CD14-positive monocyte (primary cell): ENCODE measurements around the gene SLC36A3. TPM values are rescaled to one million over a fixed set of nuclear protein-coding genes. Genes with fewer than 3 reads are reported as not detected.
A peak's percentile ranks its signal among the peaks of the same experiment; 100 is the strongest.

ENCODE experiments used
- DNase-seq, 3 donors: peaks; one replicate each; pipeline ENCODE4 v3.0.0-alpha.2; 2011 to 2022
- H2AFZ ChIP-seq: 2 replicates; pipeline ENCODE4 v1.6.0; 2012; ENCODE audit warnings: mild to moderate bottlenecking, low read depth, low read length, inconsistent platforms; ENCODE audit not compliant: insufficient read depth, poor library complexity, severe bottlenecking
- H3K27ac ChIP-seq, 2 donors: 1 replicate in 1 of 2; 2 replicates in 1 of 2; pipeline ENCODE4 v1.5.1; 2012 to 2013; ENCODE audit warnings: low read length in 2 of 2, control low read depth in 1 of 2, inconsistent platforms in 1 of 2, low read depth in 1 of 2, mild to moderate bottlenecking in 1 of 2
- H3K27me3 ChIP-seq, 2 donors: one replicate each; pipeline versions ENCODE4 v1.6.0 to v1.6.1; 2011 to 2013; ENCODE audit warnings: low read length in 2 of 2; ENCODE audit not compliant: control insufficient read depth in 2 of 2, insufficient read depth in 2 of 2
- H3K36me3 ChIP-seq, 2 donors: replicated peaks in 1 of 2; 1 replicate in 1 of 2; 2 replicates in 1 of 2; pipeline versions ENCODE4 v1.5.1 to v1.6.1; 2012 to 2013; ENCODE audit warnings: low read length in 2 of 2, control low read depth in 1 of 2, inconsistent platforms in 1 of 2, mild to moderate bottlenecking in 1 of 2; ENCODE audit not compliant: insufficient read depth in 2 of 2, control insufficient read depth in 1 of 2
- H3K4me1 ChIP-seq, 2 donors: 1 replicate in 1 of 2; 2 replicates in 1 of 2; pipeline versions ENCODE4 v1.5.1 to v1.6.1; 2012 to 2013; ENCODE audit warnings: low read length in 2 of 2, control low read depth in 1 of 2, inconsistent platforms in 1 of 2, mild to moderate bottlenecking in 1 of 2, moderate library complexity in 1 of 2; ENCODE audit not compliant: insufficient read depth in 2 of 2, control insufficient read depth in 1 of 2
- H3K4me2 ChIP-seq: replicated peaks from 2 replicates; pipeline ENCODE3; 2012; ENCODE audit warnings: low read length, moderate library complexity, mild to moderate bottlenecking; ENCODE audit not compliant: poor library complexity, severe bottlenecking; ENCODE audit errors: extremely low read depth
- H3K4me3 ChIP-seq, 3 experiments: fragments of 200-600 bp in 1 of 3; sonication (generic) in 1 of 3; replicated peaks in 1 of 3; 1 replicate in 2 of 3; 2 replicates in 1 of 3; pipeline ENCODE4 v1.5.1; 2011 to 2013; ENCODE audit warnings: low read length in 3 of 3, mild to moderate bottlenecking in 3 of 3, control low read depth in 2 of 3, low read depth in 2 of 3, inconsistent platforms in 1 of 3, moderate library complexity in 1 of 3
- H3K79me2 ChIP-seq: 2 replicates; pipeline ENCODE4 v1.6.0; 2012; ENCODE audit warnings: mild to moderate bottlenecking, control low read depth, inconsistent platforms, low read length, moderate library complexity; ENCODE audit not compliant: insufficient read depth
- H3K9ac ChIP-seq: 2 replicates; pipeline ENCODE4 v1.6.0; 2017; ENCODE audit warnings: low read length, mild to moderate bottlenecking; ENCODE audit not compliant: insufficient read depth, poor library complexity, severe bottlenecking
- H3K9me3 ChIP-seq, 2 donors: replicated peaks in 1 of 2; 1 replicate in 1 of 2; 2 replicates in 1 of 2; pipeline versions ENCODE4 v1.5.1 to v1.6.1; 2012 to 2013; ENCODE audit warnings: low read length in 2 of 2, control low read depth in 1 of 2; ENCODE audit not compliant: control insufficient read depth in 1 of 2, insufficient read depth in 1 of 2
- H4K20me1 ChIP-seq: 2 replicates; pipeline ENCODE4 v1.6.0; 2012; ENCODE audit warnings: mild to moderate bottlenecking, low read length, control low read depth, moderate library complexity; ENCODE audit not compliant: insufficient read depth
- H3K27ac Mint-ChIP-seq, 7 donors: one replicate each; pipeline ENCODE4 v1.8.0; 2020; ENCODE audit warnings: mild to moderate bottlenecking in 7 of 7, mixed read lengths in 7 of 7, moderate library complexity in 6 of 7, inconsistent platforms in 2 of 7
- H3K27me3 Mint-ChIP-seq, 3 donors: one replicate each; pipeline ENCODE4 v1.8.0; 2021 to 2022; ENCODE audit warnings: low read depth in 3 of 3, mild to moderate bottlenecking in 3 of 3, mixed read lengths in 3 of 3, moderate library complexity in 3 of 3, inconsistent platforms in 1 of 3
- H3K36me3 Mint-ChIP-seq, 2 donors: one replicate each; pipeline ENCODE4 v1.8.0; 2020; ENCODE audit warnings: mixed read lengths in 2 of 2, inconsistent platforms in 1 of 2, mild to moderate bottlenecking in 1 of 2
- H3K4me1 Mint-ChIP-seq: one replicate; pipeline ENCODE4 v1.8.0; 2020; ENCODE audit warnings: mild to moderate bottlenecking, mixed read lengths
- H3K4me3 Mint-ChIP-seq, 2 donors: one replicate each; pipeline ENCODE4 v1.8.0; 2020; ENCODE audit warnings: mild to moderate bottlenecking in 2 of 2, mixed read lengths in 2 of 2, moderate library complexity in 1 of 2
- H3K9me3 Mint-ChIP-seq, 7 donors: one replicate each; pipeline ENCODE4 v1.8.0; 2020 to 2022; ENCODE audit warnings: mixed read lengths in 7 of 7, mild to moderate bottlenecking in 6 of 7, moderate library complexity in 6 of 7, inconsistent platforms in 2 of 7
- CTCF ChIP-seq: fragments of 200-600 bp; IDR thresholded peaks from one replicate; pipeline ENCODE4 v1.8.0; 2022; ENCODE audit warnings: antibody characterized with exemption, mild to moderate bottlenecking
- intact Hi-C, 2 donors: fragments of 100-400 bp; cut with micrococcal nuclease; formaldehyde crosslinking; loops; one replicate each; pipeline versions ENCODE4 v1.15.0 to v1.15.1; 2023
- polyA plus RNA-seq, 3 donors: library from polyadenylated mRNA; depleted of rRNA in 1 of 3; unstranded in 2 of 3; stranded (reverse) in 1 of 3; fragments of 300-500 nt in 2 of 3; fragments of >200 nt in 1 of 3; fragmentation: Illumina TruSeq in 2 of 3; gene quantifications; 1 replicate in 2 of 3; 2 replicates in 1 of 3; pipeline ENCODE4 v1.2.3, GENCODE V29; 2012 to 2021

The SLC36A3 gene
- polyA plus RNA-seq, 3 donors: not detected

GRCh38 chr5:151274666-151275065, 28.9 kb downstream of the SLC36A3 start:
- H3K4me3 ChIP-seq: no peak overlapping the region
- peaks cover 0 to 2% of the 10 kb centered on the region in 2 donors for H3K27me3 ChIP-seq
- no peaks in the 10 kb centered on the region for H4K20me1 ChIP-seq
- peaks cover 0 to 11% (median 3%) of the 10 kb centered on the region in 3 donors for H3K27me3 Mint-ChIP-seq
- no peak overlapping the region for H3K27ac Mint-ChIP-seq
- H3K36me3 Mint-ChIP-seq: peaks cover 2 to 4% of the 10 kb centered on the region in 2 donors
- no peaks in the 10 kb centered on the region for H3K9me3 ChIP-seq
- peaks cover 11 to 14% of the 10 kb centered on the region in 2 donors for H3K4me1 ChIP-seq
- H3K9ac ChIP-seq: no peak overlapping the region
- no peak for TF ChIP-seq CTCF
- H3K4me3 Mint-ChIP-seq: no peak overlapping the region
- no peak overlapping the region for H3K27ac ChIP-seq
- peaks cover 8 to 11% of the 10 kb centered on the region in 2 donors for H3K36me3 ChIP-seq
- no peaks in the 10 kb centered on the region for H3K4me1 Mint-ChIP-seq
- H3K9me3 Mint-ChIP-seq: peaks cover 0 to 3% (median 0%) of the 10 kb centered on the region in 7 donors
- no peaks in the 10 kb centered on the region for H3K79me2 ChIP-seq
- H2AFZ ChIP-seq: no peak overlapping the region
- no peak overlapping the region for H3K4me2 ChIP-seq
- no peak for DNase-seq
- intact Hi-C loops: no loop called here

DNA sequence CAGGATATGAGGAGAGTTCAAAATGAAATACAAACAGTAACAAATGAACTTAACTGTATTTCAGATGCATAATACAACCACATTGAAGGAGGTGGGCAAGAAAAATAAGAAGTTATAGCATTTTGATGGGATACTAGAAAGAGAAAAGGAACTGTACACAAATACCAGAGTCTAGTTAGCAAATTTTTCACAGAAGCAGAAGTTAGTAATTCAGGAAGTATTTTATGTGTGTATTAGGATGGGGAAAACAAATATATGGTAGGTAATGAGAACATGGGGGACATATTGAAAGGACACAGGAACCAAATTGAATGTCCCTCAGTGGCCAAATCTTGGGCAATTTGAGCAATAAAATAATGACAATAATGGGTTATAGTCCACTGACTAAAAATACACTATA, 32.2 kb downstream of the SLC36A3 start:
- Histone ChIP-seq H3K4me1 (peaks cover 11 to 14% of the 10 kb centered on the region in 2 donors), H3K4me2 (no peak overlapping the region), H3K36me3 (peaks cover 40 to 44% of the 10 kb centered on the region in 2 donors), H3K27me3 (peaks cover 0 to 2% of the 10 kb centered on the region in 2 donors), H3K79me2 (no peaks in the 10 kb centered on the region), H4K20me1 (peaks cover 5% of the 10 kb centered on the region), H3K9ac (no peak overlapping the region), H3K9me3 (no peaks in the 10 kb centered on the region), H2AFZ (no peak overlapping the region), H3K4me3 (no peak overlapping the region), H3K27ac (peak overlapping the region in 1 of 2 donors; percentile 18)
- Mint-ChIP-seq H3K4me3 (no peak overlapping the region), H3K27me3 (peaks cover 0 to 6% (median 5%) of the 10 kb centered on the region in 3 donors), H3K27ac (no peak overlapping the region), H3K9me3 (peaks cover 0 to 3% (median 0%) of the 10 kb centered on the region in 7 donors), H3K4me1 (no peaks in the 10 kb centered on the region), H3K36me3 (peaks cover 2 to 4% of the 10 kb centered on the region in 2 donors)
- no peak for TF ChIP-seq CTCF
- peak in 2 of 3 donors; percentile 41 to 47 for DNase-seq
- intact Hi-C loops: no loop called here
